Measurements from ENCODE around the gene NUP210L. TPM values are rescaled to one million over a fixed set of nuclear protein-coding genes. Genes with fewer than 3 reads are reported as not detected.
A peak's percentile ranks its signal among the peaks of the same experiment; 100 is the strongest.

Gene NUP210L
- total and polyA plus RNA-seq, 4 donors = 0.08 TPM; not detected in 3

- no peak for TF ChIP-seq CTCF (IDR thresholded peaks at IDR 0.05; ENCODE audit: low read depth, low read length, missing input control)
- no peak for TF ChIP-seq EGR1 (IDR thresholded peaks at IDR 0.05; ENCODE audit: low read depth in 2 of 2)
- TF ChIP-seq TAF1 (conservative IDR thresholded peaks at IDR 0.05) = no peak
Measured at GRCh38 chr1:153959454-153959853, 195.4 kb downstream of the NUP210L start (continued).

DNA sequence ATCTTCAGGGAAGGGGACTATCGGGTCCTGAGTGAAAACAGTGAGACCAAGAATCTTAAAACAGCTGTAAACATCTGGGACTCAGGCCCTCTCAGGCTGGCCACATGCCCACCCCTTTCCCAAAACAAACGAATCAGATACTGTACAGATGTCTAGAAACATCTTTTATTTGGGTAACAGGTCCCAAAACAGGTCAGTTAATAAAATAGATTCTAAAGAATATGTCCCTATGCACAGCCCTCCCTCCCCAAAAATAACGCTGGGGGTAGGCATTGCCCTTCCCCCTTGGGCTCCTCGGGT lies 196.0 kb downstream of the NUP210L start:
- H3K4me1 ChIP-seq (ENCODE audit: control insufficient read depth in 4 of 4, insufficient read depth in 4 of 4, low read length in 3 of 4) = peaks cover 11 to 63% (median 51%) of the 10 kb centered on the region in 4 donors
- no peak overlapping the region for H3K9ac ChIP-seq (ENCODE audit: low read depth in 1 of 2, low read length in 2 of 2)
- no peak for TF ChIP-seq NR2F2 (IDR thresholded peaks at IDR 0.05)
- no peak for TF ChIP-seq FOXA2 (IDR thresholded peaks at IDR 0.05)
- no peak for TF ChIP-seq EGR1 (IDR thresholded peaks at IDR 0.05; ENCODE audit: low read depth in 2 of 2)
- TF ChIP-seq REST (IDR thresholded peaks at IDR 0.05) = no peak
- TF ChIP-seq ZBTB33 (IDR thresholded peaks at IDR 0.05) = no peak
- TF ChIP-seq GABPA (IDR thresholded peaks at IDR 0.05 in 1 of 2, conservative IDR thresholded peaks at IDR 0.05 in 1 of 2) = no peak
- TF ChIP-seq, protein P1, sequence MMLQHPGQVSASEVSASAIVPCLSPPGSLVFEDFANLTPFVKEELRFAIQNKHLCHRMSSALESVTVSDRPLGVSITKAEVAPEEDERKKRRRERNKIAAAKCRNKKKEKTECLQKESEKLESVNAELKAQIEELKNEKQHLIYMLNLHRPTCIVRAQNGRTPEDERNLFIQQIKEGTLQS (IDR thresholded peaks at IDR 0.05) = no peak
- TF ChIP-seq RXRA (IDR thresholded peaks at IDR 0.05) = no peak
- TF ChIP-seq RAD21 (IDR thresholded peaks at IDR 0.05) = no peak
- TF ChIP-seq MAX (IDR thresholded peaks at IDR 0.05) = no peak
- no peak for TF ChIP-seq HNF4G (IDR thresholded peaks at IDR 0.05)
- TF ChIP-seq TAF1 (conservative IDR thresholded peaks at IDR 0.05) = no peak
- no peak for TF ChIP-seq FOXA1 (IDR thresholded peaks at IDR 0.05)
- TF ChIP-seq HNF4A (conservative IDR thresholded peaks at IDR 0.05) = no peak
- TF ChIP-seq SP1 (IDR thresholded peaks at IDR 0.05) = no peak
- no peak for TF ChIP-seq CTCF (IDR thresholded peaks at IDR 0.05; ENCODE audit: low read depth, low read length, missing input control)
- no peak for TF ChIP-seq YY1 (IDR thresholded peaks at IDR 0.05)
- no peaks in the 10 kb centered on the region for H3K9me3 ChIP-seq (ENCODE audit: control insufficient read depth in 4 of 4, low read length in 3 of 4)
- no peaks in the 10 kb centered on the region for H3K27me3 ChIP-seq (ENCODE audit: control insufficient read depth in 4 of 4, insufficient read depth in 4 of 4, low read length in 3 of 4)
- H3K36me3 ChIP-seq (ENCODE audit: control insufficient read depth in 4 of 4, insufficient read depth in 3 of 4, low read depth in 1 of 4, low read length in 3 of 4) = peaks cover 0 to 8% (median 1%) of the 10 kb centered on the region in 4 donors
- WGBS = 20% methylated on average over 4 of the region's 4 CpGs
- peak overlapping the region in 1 of 3 donors; percentile 12 for H3K4me3 ChIP-seq (ENCODE audit: low read depth in 1 of 3, low read length in 3 of 3)
- no peak for DNase-seq (ENCODE audit: low spot score)
- H3K27ac ChIP-seq (ENCODE audit: low read depth in 1 of 2, low read length in 2 of 2) = peak overlapping the region; percentile 14 to 91

Data from liver (tissue), 9 donors.